SK-N-MC (cell line): Measurements from ENCODE around the gene PGM1.

Experiments
- EZH2 ChIP-seq: fragments of 200-600 bp; sonication (generic); IDR thresholded peaks from one replicate; pipeline ENCODE4 v1.6.1; 2017; ENCODE audit warnings: antibody characterized with exemption
- POLR2AphosphoS5 ChIP-seq: IDR thresholded peaks from 2 replicates; pipeline ENCODE4 v1.6.1; 2012; ENCODE audit warnings: mild to moderate bottlenecking, low read depth, low read length, borderline replicate concordance

GRCh38 chr1:63555480-63555879 is 37.7 kb upstream of the PGM1 start:
- TF ChIP-seq POLR2AphosphoS5 = no peak
- no peak for TF ChIP-seq EZH2
